ENCODE results near the gene TBCK. TPM values are rescaled to one million over a fixed set of nuclear protein-coding genes. Genes with fewer than 3 reads are reported as not detected.
A peak's percentile ranks its signal among the peaks of the same experiment; 100 is the strongest.

Gene TBCK
- total RNA-seq, 1 donor from 2014 or later: 64.2 TPM

GRCh38 chr4:106343865-106344646, 28.0 kb upstream of the TBCK start:
- no peak for TF ChIP-seq CTCF (IDR thresholded peaks at IDR 0.05; ENCODE audit: unreplicated experiment)
- Mint-ChIP-seq H3K27ac (peak overlapping the region; percentile 5), H3K36me3 (peaks cover 43% of the 10 kb centered on the region), H3K4me1 (peaks cover 7% of the 10 kb centered on the region), H3K9me3 (peaks cover 25% of the 10 kb centered on the region), H3K4me3 (no peak overlapping the region), H3K27me3 (ENCODE audit: low read depth) (no peaks in the 10 kb centered on the region)
- no peak for DNase-seq (ENCODE audit: low spot score in 2 of 2, unreplicated experiment in 2 of 2)

- Mint-ChIP-seq H3K9me3 (peaks cover 40% of the 10 kb centered on the region), H3K27me3 (ENCODE audit: low read depth) (no peaks in the 10 kb centered on the region), H3K27ac (no peak overlapping the region), H3K4me1 (peaks cover 7% of the 10 kb centered on the region), H3K4me3 (no peak overlapping the region), H3K36me3 (peaks cover 65% of the 10 kb centered on the region)
- DNase-seq (ENCODE audit: low spot score in 2 of 2, unreplicated experiment in 2 of 2): no peak
- TF ChIP-seq CTCF (IDR thresholded peaks at IDR 0.05; ENCODE audit: unreplicated experiment): no peak
These were observed 24.8 kb upstream of the TBCK start for GRCh38 chr4:106340774-106341173.

GRCh38 chr4:106339431-106339830, 23.4 kb upstream of the TBCK start:
- no peak for TF ChIP-seq CTCF (IDR thresholded peaks at IDR 0.05; ENCODE audit: unreplicated experiment)
- H3K4me3 Mint-ChIP-seq: no peak overlapping the region
- no peaks in the 10 kb centered on the region for H3K27me3 Mint-ChIP-seq (ENCODE audit: low read depth)
- H3K9me3 Mint-ChIP-seq: peaks cover 40% of the 10 kb centered on the region
- peaks cover 12% of the 10 kb centered on the region for H3K4me1 Mint-ChIP-seq
- peak overlapping the region; percentile 70 for H3K27ac Mint-ChIP-seq
- H3K36me3 Mint-ChIP-seq: peaks cover 65% of the 10 kb centered on the region
- no peak for DNase-seq (ENCODE audit: low spot score in 2 of 2, unreplicated experiment in 2 of 2)

- H3K36me3 Mint-ChIP-seq: peaks cover 69% of the 10 kb centered on the region
- H3K27ac Mint-ChIP-seq: no peak overlapping the region
- peaks cover 10% of the 10 kb centered on the region for H3K4me1 Mint-ChIP-seq
- DNase-seq (ENCODE audit: low spot score in 2 of 2, unreplicated experiment in 2 of 2): no peak
- H3K9me3 Mint-ChIP-seq: peaks cover 40% of the 10 kb centered on the region
- H3K4me3 Mint-ChIP-seq: no peak overlapping the region
- no peaks in the 10 kb centered on the region for H3K27me3 Mint-ChIP-seq (ENCODE audit: low read depth)
- TF ChIP-seq CTCF (IDR thresholded peaks at IDR 0.05; ENCODE audit: unreplicated experiment): no peak
These were observed 22.7 kb upstream of the TBCK start for GRCh38 chr4:106338671-106339070.

GRCh38 chr4:106337916-106338315, 21.9 kb upstream of the TBCK start:
- Mint-ChIP-seq H3K4me3 (no peak overlapping the region), H3K4me1 (peaks cover 10% of the 10 kb centered on the region), H3K9me3 (peaks cover 40% of the 10 kb centered on the region), H3K27me3 (ENCODE audit: low read depth) (no peaks in the 10 kb centered on the region), H3K27ac (no peak overlapping the region), H3K36me3 (peaks cover 70% of the 10 kb centered on the region)
- no peak for TF ChIP-seq CTCF (IDR thresholded peaks at IDR 0.05; ENCODE audit: unreplicated experiment)
- DNase-seq (ENCODE audit: low spot score in 2 of 2, unreplicated experiment in 2 of 2): no peak

Measured in mesothelial cell of epicardium (in vitro differentiated cells).